Stimulated activated CD4-positive, alpha-beta T cell treated with anti-CD3 and anti-CD28 coated beads, Interleukin-2, amount 100 ng/mL, for 48 hours (primary cell): ENCODE data around the gene LMF1.

Experiments
- DNase-seq, 2 donors: peaks; one replicate each; pipeline ENCODE4 v3.0.0-alpha.2; 2020

LMF1 gene

DNA sequence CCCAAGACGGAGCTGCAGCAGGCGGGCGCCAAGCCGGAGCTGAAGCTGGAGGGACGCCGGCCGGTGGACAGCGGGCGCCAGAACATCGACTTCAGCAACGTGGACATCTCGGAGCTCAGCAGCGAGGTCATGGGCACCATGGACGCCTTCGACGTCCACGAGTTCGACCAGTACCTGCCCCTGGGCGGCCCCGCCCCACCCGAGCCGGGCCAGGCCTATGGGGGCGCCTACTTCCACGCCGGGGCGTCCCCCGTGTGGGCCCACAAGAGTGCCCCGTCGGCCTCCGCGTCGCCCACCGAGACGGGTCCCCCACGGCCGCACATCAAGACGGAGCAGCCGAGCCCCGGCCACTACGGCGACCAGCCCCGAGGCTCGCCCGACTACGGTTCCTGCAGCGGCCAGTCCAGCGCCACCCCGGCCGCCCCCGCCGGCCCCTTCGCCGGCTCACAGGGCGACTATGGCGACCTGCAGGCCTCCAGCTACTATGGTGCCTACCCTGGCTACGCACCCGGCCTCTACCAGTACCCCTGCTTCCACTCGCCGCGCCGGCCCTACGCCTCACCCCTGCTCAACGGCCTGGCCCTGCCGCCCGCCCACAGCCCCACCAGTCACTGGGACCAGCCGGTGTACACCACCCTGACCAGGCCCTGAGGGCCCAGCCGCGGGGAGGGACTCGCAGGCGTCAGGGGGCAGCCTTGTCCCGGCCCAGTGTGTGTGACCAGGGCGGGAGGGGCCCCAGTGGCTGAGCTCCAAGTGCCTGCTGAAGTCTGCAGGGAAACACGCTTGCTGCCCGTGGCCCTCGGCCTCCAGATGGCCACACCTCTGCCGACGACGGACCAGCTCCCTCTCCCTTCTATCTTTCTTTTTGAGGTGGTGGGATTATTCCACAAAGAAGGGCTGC, 14.2 kb upstream of the LMF1 start:
- DNase-seq, result no peak

DNA sequence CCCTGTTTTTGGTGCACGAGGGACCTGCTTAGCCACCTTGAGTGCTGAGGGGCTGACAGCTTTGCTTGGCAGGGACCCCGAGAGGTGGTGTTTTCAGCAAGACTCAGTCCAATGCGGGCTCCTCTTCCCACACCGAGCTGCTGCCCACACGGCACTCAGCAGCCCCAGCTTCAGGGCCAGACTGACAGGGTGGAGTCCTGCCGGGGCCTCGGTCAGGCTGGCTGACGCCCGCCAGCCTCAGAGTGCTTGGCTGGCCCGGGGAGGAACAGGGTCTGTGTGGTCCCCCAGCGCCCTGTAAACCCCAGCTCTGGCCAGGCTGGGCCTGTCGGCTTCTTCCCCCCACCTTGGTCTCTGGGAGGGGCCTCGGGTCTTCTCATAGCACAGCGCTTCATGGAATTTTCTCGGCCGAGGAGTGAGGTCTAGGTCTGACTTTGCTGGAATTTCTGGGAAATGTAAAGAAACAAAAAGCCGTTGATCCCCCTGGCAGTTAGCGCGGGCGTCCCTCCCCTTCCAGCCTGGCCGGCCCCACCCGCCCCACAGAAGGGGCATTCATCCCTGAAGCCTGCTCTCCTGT, 13.4 kb upstream of the LMF1 start:
- DNase-seq, result no peak

DNA sequence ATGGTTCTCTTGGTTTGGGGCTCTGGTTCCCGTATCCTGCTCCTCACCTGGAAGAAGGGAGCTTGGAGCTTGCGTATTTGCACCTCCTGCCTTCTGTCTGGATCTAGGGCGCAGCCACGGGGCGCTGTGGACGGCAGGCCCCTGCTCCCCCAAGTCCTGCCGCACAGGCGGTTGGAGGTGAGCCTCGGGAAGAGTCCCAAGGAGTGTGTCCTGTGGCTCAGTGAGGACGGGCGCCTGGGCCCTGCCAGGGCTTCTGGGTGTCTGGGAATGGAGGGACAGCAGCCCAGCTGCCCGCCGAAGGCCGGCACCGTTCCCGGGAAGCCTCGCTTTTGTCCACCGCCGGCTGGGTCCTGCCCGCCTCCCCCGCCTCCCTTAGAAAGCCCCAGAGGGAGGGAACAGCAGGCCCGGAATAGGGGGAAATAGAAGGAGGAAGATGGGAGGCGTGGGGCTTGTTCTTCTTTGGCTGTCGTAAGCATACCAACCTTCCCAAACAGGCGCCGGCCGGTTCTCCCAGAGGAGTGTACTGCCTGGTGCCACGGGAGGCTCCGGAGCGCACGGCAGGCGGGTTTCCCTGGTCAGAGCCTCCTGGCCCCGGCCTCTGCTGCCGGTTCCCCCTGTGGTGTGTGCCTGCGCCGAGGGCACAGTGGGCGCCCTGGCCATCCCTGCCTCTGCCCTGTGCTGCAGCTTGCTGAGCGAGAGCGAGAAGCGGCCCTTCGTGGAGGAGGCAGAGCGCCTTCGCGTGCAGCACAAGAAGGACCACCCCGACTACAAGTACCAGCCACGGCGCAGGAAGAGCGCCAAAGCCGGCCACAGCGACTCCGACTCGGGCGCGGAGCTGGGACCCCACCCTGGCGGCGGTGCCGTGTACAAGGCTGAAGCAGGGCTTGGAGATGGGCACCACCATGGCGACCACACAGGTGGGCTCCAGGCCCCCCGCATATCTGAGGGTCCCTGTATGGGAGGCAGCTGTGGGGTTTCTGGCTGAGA, 12.6 kb upstream of the LMF1 start:
- DNase-seq, result no peak

DNA sequence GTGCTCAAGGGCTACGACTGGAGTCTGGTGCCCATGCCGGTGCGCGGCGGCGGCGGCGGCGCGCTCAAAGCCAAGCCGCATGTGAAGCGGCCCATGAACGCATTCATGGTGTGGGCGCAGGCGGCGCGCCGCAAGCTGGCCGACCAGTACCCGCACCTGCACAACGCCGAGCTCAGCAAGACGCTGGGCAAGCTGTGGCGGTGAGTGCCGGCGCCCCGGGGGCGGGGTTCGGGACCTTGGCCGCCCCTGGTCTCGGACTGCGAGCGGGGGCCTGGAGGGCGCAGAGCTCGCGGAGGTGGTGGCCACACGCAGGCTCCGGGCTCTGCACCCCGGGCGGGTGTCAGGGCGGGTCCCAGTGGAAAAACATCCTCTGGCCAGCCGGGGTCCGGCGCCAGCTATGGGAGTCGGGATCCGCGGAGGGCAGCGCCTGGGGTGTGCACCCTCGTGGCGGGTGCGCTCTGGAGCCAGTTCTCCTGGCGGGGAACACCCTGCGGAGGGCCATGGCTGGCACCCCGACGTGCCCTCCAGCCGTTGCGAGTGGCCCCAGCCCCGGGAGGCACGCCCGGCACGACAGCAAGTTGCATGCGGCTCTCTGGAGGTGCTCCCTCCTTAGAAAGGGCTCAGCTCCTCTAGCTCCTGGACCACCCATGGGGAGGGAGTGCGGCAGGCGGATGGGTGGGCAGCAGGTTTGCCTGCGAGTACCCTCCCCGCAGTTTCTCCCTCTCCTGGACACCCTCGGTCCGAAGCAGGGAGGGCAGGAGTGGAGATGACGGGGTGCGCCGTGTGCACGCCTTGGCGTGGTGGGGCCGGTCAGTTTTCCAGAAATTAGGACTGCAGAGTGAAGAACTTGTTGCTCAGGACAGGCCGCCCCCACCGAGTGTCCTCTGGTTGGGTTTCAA, 11.6 kb upstream of the LMF1 start:
- DNase-seq, result no peak

DNA sequence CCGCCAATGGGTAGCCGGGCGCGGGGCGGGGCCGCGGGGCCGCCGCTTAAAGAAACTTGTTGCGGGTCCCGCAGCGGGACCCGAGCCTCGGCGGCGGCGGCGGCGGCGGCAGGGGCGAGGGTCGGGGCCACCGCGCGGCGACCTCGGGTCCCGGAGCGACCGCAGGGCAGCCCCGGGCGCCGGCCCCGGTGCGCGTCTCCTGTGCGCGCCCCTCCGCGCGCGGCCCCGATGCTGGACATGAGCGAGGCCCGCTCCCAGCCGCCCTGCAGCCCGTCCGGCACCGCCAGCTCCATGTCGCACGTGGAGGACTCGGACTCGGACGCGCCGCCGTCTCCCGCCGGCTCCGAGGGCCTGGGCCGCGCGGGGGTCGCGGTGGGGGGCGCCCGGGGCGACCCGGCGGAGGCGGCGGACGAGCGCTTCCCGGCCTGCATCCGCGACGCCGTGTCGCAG, 10.9 kb upstream of the LMF1 start, which contains the start of gene SOX8:
Gene SOX8 (plus strand): TSS at position 76 of the 450 bp plus-strand sequence. CDS start 153 bp downstream, at position 229.
- DNase-seq, result no peak

DNA sequence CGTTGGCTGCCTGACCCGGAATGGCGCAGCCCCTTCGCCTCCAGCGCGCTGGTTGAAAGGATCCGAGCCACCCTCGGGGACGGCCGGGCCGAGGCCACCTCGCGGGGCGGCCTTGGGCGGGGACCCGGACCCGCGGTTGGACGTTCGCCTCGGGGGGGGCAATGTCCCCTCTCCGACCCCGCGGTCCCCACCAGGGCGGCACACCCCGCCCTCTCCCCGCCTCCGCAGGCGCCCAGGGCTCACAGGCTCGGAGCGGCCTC, 9.7 kb upstream of the LMF1 start:
- no peak for DNase-seq

DNA sequence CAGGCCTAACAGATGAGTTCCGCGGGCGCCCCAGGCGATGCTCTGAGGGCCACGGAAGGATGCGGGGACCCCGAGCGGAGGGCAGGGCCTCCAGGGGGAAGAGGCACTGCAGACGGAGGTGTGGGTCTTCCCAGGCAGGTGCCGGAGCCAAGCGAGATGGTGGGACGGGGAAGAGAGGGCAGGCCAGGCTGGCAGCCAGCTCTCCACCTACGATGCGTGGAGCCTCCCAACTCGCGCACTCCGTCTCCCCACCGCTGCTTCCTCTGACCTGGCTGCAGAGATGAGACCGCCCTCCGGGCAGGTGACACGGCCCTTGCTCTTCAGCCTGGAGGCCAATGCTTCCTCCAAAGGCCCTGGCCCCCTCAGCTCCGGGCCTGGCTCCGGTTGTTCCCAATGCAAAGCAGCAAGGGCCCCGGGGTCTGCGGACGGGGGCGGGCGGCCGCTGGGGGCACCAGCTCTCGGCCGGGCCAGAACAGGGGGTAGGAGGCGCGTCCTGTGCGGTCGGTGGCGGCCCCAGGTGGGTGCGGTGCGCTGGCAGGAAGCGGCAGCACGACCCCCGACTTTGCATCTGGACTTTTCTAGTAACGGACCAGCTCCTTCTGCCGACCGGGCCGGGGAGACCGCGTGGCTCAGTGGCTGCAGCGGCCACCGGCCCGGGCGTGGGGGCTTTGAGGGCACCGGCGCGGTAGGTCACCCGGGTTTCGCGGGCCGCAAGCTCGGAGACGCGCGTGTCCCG, 9.2 kb upstream of the LMF1 start:
- DNase-seq, result no peak

DNA sequence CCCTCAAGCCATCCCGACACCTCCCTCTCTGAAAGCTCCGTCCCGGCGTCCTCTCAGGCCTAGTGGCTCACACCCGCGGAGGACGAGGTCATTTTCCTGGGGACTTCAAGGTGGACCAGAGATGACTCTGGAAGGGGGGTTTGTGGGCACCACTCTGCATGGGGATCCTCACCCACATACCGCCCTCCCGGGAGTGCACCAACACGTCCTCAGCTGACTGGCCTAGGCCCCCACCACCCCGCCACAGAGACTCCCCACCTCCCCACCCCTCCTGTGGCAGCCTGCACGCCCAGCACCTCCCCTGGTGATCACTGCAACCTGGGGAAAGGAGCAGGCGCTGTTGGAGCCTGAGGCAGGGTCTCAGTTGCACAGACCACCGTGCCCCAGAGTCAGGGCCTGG, 8.4 kb upstream of the LMF1 start:
- DNase-seq, result no peak

DNA sequence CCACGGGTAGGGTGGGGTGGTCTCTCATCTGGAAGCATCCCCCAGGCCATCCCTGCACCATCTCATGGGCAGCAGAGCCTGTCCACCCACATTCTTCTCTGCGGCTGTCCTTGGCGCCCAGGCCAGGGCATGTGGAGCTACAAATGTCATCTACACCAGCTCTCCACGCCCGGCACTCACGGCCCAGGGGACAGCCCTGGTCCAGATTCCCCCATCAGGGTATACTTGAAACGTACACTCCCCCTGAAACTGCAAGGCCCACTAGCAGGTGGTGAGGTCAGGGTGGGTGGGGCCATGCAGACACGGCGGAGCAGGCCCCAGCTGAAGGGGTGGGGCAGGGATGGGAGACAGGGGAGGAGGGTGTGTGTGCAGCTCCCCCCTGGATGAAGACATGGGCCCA, 7.6 kb upstream of the LMF1 start:
- no peak for DNase-seq

DNA sequence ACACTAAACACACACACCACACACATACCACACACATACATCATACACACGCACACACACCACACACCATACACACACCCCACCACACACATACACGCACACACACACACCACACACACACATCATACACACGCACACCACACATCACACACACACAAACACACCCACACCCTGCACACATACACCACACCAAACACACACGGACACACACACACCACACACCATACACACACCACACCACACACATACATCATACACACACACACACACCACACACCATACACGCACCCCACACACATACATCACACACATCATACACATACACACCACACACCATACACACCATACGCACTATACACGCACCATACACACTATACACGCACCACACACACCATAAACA, 7.1 kb upstream of the LMF1 start:
- DNase-seq, result no peak

DNA sequence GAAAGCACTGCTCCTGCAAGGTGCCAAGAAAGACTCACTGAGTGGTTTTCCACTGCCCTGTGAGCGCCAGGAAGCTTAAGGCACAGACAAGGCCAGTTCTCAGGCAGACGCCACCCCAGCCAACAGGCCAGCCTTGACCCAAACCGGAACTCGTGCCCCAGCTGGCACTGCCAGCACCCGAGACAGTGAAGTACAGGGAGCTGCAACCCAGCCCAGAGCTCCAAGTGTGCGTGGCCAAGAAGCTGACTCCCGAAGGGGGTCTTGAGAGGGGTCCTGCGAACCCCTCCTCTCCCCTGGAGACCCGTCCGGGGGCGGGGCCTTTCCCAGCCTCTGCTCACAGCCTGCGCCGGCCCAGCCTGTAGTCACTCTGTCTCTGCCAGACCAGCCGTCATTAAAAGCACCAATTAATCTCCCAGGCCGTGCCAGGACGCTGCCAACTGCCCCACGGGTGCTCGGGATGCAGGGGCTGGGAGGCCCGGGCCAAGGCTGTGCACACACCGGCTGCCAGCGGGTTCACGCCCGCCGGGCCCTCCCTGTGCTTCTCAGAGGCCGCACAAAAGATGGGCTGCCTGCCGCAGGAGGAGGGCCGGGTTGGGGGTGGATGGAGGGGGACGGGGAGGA, 6.4 kb upstream of the LMF1 start:
- DNase-seq, result no peak

DNA sequence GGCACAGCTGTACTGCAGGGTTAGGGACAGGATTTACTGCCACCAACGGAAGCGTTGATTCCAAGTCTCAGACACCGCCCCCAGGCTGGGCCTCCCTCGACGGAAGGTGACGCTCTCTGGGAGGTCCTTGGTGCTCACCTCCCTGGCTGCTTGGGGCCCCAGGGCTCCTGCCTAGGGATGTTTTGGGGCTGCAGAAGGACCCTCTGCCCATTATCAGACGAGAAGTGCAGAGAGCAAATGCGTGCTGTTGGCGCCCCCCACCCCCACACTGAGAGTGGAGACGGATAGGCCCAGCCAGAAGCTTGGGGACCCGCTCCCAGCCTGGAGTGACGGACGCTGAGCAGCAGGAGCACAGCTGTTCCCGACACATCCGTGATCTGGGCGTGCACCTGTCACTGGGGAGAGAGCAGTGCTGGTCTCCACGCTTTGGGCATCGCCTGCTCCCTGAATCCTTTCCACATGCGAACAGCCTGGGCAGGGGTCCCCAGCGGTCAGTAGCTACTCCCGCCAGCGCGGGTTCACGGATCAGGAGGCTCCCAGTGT, 5.7 kb upstream of the LMF1 start:
- DNase-seq, result no peak

DNA sequence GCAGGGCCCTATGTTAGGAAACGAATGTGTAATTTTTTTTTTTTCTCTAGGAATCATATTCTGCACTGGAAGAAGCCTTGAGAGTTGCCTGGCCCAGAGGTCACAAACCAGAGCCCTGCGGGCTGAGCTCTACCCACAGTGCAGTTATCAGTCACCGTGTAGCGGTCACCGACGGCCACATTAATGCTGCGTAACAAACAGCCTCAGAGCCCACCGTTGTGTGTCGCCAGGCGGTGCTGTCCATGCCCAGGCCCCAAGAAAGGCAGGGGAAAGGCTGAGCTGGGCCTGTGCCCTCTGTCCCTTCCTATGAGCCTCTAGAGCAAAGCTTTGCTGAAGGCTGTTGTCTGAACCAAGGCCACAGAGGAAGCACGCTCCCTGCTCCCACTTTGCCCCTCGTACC, 4.5 kb upstream of the LMF1 start:
- DNase-seq, result no peak

DNA sequence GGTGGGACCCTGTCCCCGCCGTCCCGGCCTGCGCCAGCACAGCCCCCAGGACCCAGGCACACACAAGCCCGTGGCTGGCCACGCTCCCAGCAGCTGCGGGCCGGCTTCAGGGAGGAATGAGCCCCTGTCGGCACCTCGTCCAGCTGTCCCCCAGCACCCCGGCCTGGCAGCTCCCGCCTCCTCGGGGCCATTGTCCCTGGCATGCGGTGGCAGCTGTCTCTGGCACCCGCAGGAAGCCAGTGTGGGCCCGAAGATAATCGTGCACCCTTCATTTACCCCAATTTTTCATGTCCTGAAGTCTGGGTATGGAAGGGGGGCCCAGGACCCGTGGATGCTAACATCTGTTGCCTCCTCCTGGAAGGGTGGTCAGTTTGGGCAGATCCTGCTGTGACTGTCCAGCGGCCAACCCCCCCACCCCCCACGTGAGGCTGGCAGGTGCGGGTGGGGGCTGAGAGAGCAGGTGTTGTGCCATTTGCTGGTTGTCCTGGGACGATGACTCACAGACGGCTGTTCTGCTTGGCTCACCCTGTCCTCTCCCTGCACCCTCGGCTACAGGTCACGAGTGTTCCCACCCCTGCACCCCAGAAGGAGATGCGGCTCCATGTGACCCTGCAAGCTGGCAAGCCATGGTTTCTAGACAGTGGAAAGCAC, 4.0 kb upstream of the LMF1 start:
- no peak for DNase-seq

DNA sequence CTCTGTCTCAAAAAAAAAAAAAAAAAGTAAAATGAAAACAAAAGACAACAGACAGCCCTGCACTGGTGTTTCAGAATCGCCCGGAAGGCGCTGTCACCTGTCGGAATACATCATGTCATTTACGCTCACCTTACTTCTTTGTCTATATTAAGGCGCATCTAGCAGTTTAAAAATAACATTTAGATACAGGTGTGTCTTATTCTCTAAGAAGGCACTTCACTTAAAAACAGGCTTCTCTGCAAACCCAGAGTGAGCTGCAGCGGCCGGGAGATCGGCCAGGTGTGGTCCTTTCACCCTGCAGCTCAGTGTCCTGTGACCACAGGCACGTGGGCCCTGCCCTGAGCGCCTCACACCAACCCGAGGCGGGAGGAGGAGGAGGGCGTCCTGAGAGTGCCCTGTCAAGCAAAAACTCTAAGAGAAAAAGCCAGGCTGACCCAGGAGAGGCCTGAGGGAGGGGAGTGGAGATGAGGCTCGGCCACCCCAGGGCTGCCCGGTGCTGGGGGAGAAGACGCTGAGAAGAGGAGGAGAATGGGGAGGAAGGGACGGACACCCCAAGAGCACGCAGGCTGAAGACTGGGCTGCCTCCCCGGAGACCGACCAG, 3.3 kb upstream of the LMF1 start:
- DNase-seq, result no peak

DNA sequence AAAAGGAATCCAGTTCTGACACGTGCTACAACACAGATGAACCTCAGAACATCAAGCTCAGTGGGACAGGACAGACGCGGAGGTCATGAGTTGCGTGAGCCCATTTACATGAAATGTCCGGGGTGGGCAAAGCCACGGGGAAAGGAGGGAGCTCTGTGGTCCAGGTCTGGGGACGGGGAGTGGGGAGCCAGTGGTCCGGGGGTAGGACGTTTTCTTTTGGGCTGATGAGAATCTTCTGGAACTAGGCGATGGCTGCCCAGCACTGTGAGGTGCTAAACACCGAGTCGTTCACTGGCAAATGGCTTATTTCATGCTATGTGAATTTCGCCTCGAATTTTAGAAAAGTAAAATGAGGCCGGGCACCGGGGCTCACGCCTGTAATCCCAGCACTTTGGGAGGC, 2.6 kb upstream of the LMF1 start:
- DNase-seq, result no peak

DNA sequence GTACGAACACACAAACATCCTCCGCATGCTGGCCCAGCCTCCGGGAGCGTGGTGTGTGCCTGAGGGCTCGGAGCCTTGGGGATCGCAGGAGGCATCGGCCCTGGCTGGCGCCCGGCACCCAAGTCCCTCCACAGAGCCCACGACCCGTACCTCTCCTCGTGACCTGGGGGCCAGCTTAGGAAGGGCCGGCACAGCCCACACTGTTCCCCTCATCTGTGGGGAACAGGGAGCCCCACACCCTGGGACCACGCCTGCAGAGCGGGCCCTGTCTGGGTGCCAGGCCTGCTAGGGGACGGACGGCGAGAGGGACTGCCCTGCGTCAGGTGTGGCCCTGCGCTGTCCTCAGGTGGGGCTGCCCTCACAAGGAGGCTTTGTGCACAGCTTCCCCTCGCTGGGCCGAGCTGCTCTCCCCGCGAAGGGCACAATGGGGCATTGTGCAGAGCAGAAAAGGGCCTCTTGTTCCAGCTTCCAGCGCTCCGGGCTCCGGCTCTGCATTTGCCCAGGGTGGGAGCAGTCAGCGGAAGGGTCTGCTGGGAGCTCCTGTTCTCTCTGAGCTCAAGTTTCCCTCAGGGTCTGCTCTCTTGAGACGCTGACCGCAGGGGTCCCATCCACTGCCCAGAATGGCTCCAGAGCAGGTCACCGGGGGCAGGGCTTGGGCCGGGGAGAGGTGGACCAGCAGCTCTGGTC, 1.7 kb upstream of the LMF1 start:
- DNase-seq, result no peak

DNA sequence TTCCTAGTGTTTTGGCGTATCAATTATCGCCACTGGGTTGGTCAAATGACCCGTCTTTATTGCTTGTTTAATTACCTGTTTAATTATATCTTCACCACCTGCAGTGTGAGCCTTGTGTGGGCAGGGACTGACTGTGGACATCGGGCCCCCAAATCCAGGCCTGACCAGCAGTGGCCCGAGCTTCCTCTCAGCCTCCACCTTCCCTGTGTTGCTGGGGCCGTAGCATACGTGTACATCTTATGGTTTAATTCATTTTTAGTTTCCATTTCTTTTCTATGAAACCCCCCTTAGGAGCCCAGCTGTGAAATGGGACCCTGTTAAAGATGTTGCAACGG, 1.2 kb upstream of the LMF1 start:
- no peak for DNase-seq

DNA sequence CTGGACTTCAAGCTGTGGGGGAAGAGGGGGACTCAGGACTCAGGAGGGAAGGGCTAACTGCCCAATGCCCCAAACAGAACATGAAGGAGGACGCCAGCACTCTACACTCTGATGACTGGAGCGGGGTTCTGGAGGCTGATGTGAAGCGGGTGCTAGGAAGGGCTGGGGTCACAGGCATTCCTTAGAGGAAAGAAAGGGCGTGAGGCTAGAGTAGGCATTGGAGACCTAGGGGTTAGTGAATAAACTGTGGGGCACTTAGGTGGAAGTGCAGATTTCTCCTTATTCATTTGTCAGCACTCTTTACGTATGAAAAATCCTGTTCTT, 760 bp upstream of the LMF1 start:
- no peak for DNase-seq

DNA sequence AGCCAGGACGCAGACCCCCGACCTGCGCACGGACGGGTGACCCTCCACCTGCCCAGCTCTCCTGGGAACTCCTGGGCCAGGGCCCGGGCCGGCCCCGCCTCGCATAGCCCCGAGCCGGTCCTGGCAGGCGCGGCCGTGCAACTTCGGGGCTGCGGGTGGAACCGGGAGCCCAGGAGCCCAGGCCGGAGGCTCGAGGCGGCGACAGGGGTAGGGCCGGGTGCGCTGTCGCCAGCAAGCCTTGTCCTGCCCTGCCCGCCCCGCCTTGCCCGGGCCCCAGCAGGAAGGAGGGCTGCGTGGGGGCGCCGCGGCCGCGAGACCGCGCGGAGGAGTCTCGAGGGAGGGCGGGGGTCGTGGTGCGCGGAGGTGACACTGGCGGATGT, 408 bp downstream of the LMF1 start:
- no peak for DNase-seq
